ENCODE measurements around the gene GNMT. TPM values are rescaled to one million over a fixed set of nuclear protein-coding genes. Genes with fewer than 3 reads are reported as not detected.

The GNMT gene
- total RNA-seq, 1 donor from 2014 or later: not detected

- DNase-seq (ENCODE audit: low read depth): no peak
These were observed 51.8 kb downstream of the GNMT start for GRCh38 chr6:43012364-43012763.

- no peak for DNase-seq (ENCODE audit: low read depth)
These were observed 52.7 kb downstream of the GNMT start for GRCh38 chr6:43013097-43013842.

Other genes with a start within 250 kb of the GNMT start
- gene PRPH2, start 238.2 kb upstream of the GNMT start, total RNA-seq: 1.4 and 1.8 TPM in 2 replicates
- 44.3 and 45.2 TPM in 2 replicates for gene TBCC, start 214.7 kb upstream of the GNMT start, total RNA-seq
- gene BICRAL, start 178.7 kb upstream of the GNMT start, total RNA-seq: 4.3 and 4.7 TPM in 2 replicates
- 110 and 113 TPM in 2 replicates for gene RPL7L1, start 81.1 kb upstream of the GNMT start, total RNA-seq
- not detected in 2 replicates for gene PTCRA, start 44.7 kb upstream of the GNMT start, total RNA-seq
- gene CNPY3, start 31.3 kb upstream of the GNMT start, total RNA-seq: 27.5 and 33.2 TPM in 2 replicates
- gene PEX6, start 18.4 kb downstream of the GNMT start, total RNA-seq: 29.3 and 32.8 TPM in 2 replicates
- gene PPP2R5D, start 23.8 kb downstream of the GNMT start, total RNA-seq: 50.5 and 52.1 TPM in 2 replicates
- gene MEA1, start 53.2 kb downstream of the GNMT start, total RNA-seq: 29.2 and 33.6 TPM in 2 replicates
- gene KLHDC3, start 53.5 kb downstream of the GNMT start, total RNA-seq: 94.5 and 194 TPM in 2 replicates
- gene RRP36, start 60.9 kb downstream of the GNMT start, total RNA-seq: 64.0 and 65.6 TPM in 2 replicates
- gene CUL7, start 93.1 kb downstream of the GNMT start, total RNA-seq: 54.1 and 58.1 TPM in 2 replicates
- 17.6 and 27.3 TPM in 2 replicates for gene MRPL2, start 98.7 kb downstream of the GNMT start, total RNA-seq
- gene KLC4, start 98.9 kb downstream of the GNMT start, total RNA-seq: 21.0 and 23.6 TPM in 2 replicates
- gene PTK7, start 115.6 kb downstream of the GNMT start, total RNA-seq: 38.9 and 47.5 TPM in 2 replicates
- gene SRF, start 210.5 kb downstream of the GNMT start, total RNA-seq: 66.1 and 69.9 TPM in 2 replicates
- 14.5 and 20.7 TPM in 2 replicates for gene CUL9, start 221.4 kb downstream of the GNMT start, total RNA-seq

Data from myocyte (in vitro differentiated cells).